Measurements from ENCODE around the gene RBM28.

Gene RBM28

GRCh38 chr7:128343554-128344430, at the start of gene RBM28:
Gene RBM28 (minus strand): TSS chr7:128343908. CDS start chr7:128343793, 115 bp downstream.
- TF ChIP-seq GATA2 (IDR thresholded peaks at IDR 0.05; ENCODE audit: low read depth, low read length) (no peak; the same call in 1 of the 2 replicates), GATA3 (IDR thresholded peaks at IDR 0.05; ENCODE audit: low read depth, low read length) (no peak)

GRCh38 chr7:128392446-128393327, 49.0 kb upstream of the RBM28 start:
- no peak for TF ChIP-seq GATA3 (IDR thresholded peaks at IDR 0.05; ENCODE audit: low read depth, low read length)
- TF ChIP-seq GATA2 (IDR thresholded peaks at IDR 0.05; ENCODE audit: low read depth, low read length), result no peak

- TF ChIP-seq GATA3 (IDR thresholded peaks at IDR 0.05; ENCODE audit: low read depth, low read length), result no peak
- no peak for TF ChIP-seq GATA2 (IDR thresholded peaks at IDR 0.05; ENCODE audit: low read depth, low read length)
These were observed 48.1 kb upstream of the RBM28 start for GRCh38 chr7:128391805-128392204.

- TF ChIP-seq GATA2 (IDR thresholded peaks at IDR 0.05; ENCODE audit: low read depth, low read length), result no peak
- no peak for TF ChIP-seq GATA3 (IDR thresholded peaks at IDR 0.05; ENCODE audit: low read depth, low read length)
These were observed 47.3 kb upstream of the RBM28 start for GRCh38 chr7:128390871-128391565.

GRCh38 chr7:128389618-128390329, 46.1 kb upstream of the RBM28 start:
- no peak for TF ChIP-seq GATA2 (IDR thresholded peaks at IDR 0.05; ENCODE audit: low read depth, low read length)
- TF ChIP-seq GATA3 (IDR thresholded peaks at IDR 0.05; ENCODE audit: low read depth, low read length), result no peak

- TF ChIP-seq GATA3 (IDR thresholded peaks at IDR 0.05; ENCODE audit: low read depth, low read length) (no peak), GATA2 (IDR thresholded peaks at IDR 0.05; ENCODE audit: low read depth, low read length) (no peak)
These were observed 45.4 kb upstream of the RBM28 start for GRCh38 chr7:128389085-128389617.

GRCh38 chr7:128388145-128388485, 44.4 kb upstream of the RBM28 start:
- TF ChIP-seq GATA2 (IDR thresholded peaks at IDR 0.05; ENCODE audit: low read depth, low read length), result no peak
- no peak for TF ChIP-seq GATA3 (IDR thresholded peaks at IDR 0.05; ENCODE audit: low read depth, low read length)

- TF ChIP-seq GATA2 (IDR thresholded peaks at IDR 0.05; ENCODE audit: low read depth, low read length), result no peak
- TF ChIP-seq GATA3 (IDR thresholded peaks at IDR 0.05; ENCODE audit: low read depth, low read length), result no peak
These were observed 43.8 kb upstream of the RBM28 start for GRCh38 chr7:128387216-128388144.

GRCh38 chr7:128385988-128386925, 42.5 kb upstream of the RBM28 start:
- no peak for TF ChIP-seq GATA3 (IDR thresholded peaks at IDR 0.05; ENCODE audit: low read depth, low read length)
- TF ChIP-seq GATA2 (IDR thresholded peaks at IDR 0.05; ENCODE audit: low read depth, low read length), result no peak

GRCh38 chr7:128384726-128385125, 41.0 kb upstream of the RBM28 start:
- TF ChIP-seq GATA3 (IDR thresholded peaks at IDR 0.05; ENCODE audit: low read depth, low read length) (no peak), GATA2 (IDR thresholded peaks at IDR 0.05; ENCODE audit: low read depth, low read length) (no peak)

GRCh38 chr7:128383776-128384175, 40.1 kb upstream of the RBM28 start:
- no peak for TF ChIP-seq GATA3 (IDR thresholded peaks at IDR 0.05; ENCODE audit: low read depth, low read length)
- no peak for TF ChIP-seq GATA2 (IDR thresholded peaks at IDR 0.05; ENCODE audit: low read depth, low read length)

All from SH-SY5Y (cell line).